Hippocampal formation (tissue), 2 donors: ENCODE data around the gene TMEM163.
A peak's percentile ranks its signal among the peaks of the same experiment; 100 is the strongest.

Experiments
- DNase-seq, 2 donors: peaks; one replicate each; lab custom pipeline; 2025; lab: John Stamatoyannopoulos, UW

The TMEM163 gene

DNA sequence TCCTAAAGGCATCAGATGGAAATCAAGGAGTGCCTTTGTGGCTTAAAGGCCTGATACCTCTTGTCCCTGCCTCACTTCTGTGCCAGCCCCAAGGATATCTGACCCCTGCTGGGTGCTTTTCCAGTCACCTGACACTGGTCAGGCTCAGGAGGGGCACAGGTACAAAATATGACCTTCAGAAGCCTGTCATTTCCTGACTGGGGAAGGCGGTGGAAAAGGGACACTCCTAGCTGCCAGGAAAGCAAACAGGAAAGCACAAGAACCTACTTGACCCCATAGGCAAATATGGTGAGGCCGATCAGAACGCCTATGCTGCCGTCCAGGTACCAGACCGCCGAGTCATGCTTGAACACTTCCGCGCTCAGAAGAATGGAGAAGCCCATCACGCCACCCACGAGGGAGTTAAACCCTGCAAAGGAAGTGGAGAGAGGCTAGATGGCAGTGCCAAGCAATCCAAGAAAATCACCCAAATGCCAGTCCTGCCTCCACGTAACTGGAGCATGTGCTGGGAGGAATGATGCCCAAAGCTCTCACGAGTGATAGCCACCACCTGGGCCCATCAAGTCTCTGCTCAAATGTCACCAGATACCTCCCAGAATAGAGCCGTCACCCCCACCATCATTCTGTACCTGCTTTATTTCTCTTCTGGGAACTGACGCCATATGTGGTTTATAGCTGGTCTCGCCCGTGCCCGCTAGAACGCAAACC, 260.9 kb downstream of the TMEM163 start:
- DNase-seq = no peak

DNA sequence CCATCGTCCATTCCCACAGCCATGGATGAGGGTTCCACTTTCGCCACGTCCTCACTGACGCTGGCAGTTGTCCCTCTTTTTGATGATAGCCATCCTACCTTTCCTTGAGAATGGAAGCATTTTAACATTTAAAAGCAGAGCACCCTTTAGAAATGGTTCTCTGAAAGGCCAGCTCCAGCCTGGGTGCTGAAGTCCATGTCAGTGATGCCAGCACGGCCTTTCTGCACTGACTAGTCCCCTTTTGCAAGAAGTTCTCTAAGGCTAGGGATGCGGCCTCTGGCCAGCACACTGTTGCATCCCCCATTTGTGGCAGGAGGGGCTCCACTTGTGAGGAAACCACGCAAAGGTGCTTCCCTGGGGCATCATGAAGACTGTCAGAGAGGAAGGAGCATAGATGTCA, 261.4 kb downstream of the TMEM163 start:
- DNase-seq = no peak

DNA sequence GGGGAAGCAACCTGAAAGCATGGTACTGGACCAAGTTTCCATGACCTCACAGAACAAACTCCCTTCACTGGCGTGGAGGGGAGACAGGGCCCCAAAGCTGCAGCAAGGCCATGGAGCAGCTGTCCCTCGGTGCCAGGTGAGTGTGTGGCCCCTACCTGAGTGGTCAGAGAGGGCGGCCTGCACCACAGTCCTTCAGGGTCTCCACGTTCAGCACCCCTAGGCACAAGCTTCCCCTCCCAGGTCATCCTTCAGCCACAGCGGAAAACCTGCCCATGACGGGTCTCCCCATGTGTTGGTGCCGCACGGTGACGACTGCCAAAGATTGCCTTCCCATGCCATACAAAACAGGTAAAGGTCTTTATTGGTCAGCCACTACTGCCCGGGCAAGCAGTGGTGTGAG, 263.4 kb downstream of the TMEM163 start:
- DNase-seq = no peak

DNA sequence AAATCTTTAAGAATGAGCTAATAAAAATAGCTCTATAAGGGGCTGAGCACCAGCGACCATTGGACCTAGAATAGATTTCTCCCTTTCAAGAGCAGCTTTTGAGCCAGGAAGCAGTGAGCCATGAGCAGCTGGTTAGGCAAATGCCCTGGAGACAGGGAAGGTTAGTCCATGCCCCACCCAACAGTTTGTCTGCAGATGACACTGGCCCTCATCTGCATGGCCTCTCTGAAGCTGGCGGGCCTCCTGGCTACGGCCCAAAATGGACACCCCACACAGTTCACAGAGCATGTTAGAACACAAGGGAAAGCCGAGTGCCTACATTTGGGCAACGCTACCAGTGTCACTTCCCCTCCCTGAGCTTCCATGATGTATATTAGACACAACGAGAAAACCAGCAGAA, 263.9 kb downstream of the TMEM163 start:
- DNase-seq = no peak

DNA sequence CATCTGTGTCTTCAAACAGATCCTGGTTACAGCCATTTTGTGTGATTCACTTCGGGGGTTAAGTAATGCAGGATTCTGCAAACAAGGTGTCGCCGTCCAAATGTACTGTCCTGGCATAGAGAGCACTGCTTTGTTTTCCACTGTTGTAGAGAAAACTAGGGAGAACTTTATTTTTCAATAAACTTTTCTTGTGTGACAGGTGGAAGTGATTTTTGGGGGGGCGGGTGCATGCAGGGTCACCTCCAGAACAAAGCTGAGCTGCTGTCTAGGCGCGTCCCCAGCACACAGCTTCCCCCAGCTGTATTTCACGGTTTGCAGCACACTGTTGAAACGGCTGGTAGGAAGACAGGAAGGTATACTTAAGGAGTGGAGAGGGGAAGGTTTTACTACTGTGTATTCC, 264.4 kb downstream of the TMEM163 start:
- DNase-seq = no peak

DNA sequence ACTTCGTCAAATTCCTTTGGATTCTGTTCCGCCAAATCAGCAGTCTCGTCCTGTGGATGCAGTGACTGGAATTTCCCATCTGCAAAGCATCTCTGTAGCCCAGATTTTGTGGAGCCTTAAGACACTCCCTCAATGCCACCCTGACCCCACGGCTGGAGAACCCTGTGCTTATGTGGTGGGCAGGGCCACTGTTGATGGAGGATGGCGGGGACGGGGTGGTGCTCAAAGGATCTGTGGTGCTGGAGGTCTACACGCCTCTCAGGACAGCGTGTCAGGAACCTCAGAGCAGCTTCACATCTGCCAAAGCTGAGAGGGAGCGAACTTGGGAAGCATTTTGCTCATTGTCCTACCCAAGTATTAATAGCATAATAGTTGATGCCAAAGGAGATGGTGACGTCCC, 264.8 kb downstream of the TMEM163 start:
- DNase-seq = no peak

DNA sequence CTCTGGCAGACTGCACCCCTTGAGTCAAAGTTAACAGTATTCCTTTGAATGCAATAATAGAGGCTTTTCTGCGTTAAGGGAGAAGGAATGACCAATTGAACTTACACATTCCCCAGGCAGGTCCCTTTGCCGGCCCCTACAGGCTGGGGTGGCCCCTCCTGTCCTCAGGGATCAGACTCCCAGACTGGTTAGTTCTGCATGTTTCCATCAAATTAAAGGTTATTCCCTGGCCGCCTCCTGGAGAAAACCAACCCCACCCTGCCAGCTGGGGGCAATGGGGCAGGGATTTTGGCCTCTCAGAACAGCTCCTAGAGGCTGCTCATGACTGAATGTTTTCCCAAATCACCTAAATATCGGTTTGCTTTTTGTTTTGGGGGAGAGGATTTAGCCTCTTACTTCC, 265.3 kb downstream of the TMEM163 start:
- no peak for DNase-seq

DNA sequence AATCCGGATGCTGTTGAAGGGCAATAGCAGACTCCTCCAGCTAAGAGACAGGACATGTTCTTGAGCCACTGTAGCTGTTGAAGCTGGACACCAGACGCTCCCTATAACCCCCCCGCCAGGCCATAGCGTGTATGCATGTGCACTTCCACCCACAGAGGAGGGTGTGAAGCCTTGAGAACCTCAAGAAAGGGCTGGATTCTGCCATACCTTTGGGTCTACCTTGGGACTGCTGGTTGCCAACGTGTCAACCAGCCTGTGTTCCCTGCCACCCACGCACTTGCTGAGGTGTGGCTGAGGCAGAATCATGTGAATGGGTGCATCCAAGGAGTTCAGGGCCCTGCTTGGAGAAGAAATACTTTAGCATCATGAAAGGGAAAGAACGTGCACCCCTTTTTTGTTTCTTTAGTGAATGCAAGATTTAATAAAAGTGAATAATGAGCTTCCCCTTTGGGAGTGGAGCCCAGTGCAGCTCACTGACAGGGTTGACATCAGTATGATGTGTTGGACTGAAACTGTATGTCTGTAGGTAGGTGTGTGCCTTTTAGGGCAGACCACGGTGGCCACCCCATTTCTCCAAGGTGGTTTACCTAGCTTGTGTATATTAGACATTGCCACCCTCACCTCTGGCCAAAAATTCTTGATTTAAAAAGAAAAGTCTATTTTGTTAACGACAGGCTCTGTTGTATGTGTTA, 266.6 kb downstream of the TMEM163 start:
- DNase-seq = no peak

DNA sequence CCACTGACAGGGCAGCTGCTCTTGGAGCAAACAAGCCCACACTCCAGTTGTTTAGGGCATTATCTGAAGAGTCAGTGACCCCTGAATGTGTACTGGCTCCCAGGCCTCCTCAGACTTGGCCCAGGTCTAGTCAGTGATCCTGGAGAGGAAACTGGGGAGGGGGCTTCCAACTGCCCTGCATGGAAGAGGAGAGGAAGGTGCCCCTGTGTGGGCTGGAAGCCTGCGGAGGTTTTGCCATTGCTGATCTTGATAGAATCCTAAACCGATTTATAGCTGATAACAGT, 267.5 kb downstream of the TMEM163 start:
- no peak for DNase-seq

DNA sequence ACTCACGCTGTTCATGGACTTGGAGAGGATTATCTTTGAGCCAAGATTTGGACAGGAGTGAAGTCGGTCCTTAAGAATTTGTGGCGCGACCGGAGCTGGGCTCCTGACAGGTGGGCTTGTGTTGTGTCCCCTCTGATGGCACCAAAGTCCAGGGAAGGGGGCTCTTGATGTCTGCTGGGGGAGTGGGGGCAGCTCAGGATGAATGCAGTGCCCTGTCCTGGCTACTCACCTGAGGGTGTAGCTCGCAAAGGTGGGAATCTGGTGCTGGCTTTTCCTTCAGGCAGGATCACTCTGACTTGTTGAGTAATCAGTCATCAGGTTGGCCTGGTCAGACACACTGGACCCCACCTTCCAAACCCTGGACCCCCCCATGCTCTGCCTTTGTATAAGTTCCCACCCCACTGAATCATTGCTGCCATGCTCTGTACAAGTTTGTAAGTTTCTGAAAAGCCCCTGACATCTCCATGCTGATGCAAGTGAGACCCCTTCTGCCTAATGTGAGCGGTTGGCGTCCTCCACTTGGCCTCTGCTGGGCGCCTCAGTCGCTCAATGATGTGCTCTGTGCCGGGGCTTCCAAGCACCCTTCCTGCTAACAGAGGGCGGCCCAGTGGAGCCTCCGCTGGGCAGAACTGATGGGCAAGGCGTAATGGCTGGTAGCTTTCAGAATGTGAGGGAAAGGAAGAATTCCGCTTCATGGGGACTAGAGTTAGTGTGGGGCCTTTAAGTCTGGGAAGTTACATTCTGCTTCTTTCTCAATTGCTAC, 268.9 kb downstream of the TMEM163 start:
- DNase-seq = no peak

DNA sequence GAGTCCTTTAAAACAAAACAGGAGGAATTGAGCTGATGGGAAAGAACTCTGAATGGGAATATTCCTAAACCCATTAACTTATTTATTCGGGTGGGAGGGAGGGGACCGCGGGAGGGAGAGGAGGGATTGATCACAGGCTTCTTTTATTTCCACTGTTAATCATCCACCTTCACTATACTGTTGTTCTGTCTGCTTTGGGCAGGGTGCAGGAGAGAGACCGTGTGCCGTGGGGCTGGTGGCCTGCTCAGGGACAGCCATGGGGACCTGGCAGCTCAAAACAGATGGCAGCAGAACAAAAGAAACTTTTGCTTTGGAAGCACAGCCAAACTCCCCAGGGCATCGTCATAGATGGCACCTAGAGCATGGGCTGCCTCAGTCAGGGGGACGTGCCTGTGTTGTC, 269.6 kb downstream of the TMEM163 start:
- DNase-seq = no peak

DNA sequence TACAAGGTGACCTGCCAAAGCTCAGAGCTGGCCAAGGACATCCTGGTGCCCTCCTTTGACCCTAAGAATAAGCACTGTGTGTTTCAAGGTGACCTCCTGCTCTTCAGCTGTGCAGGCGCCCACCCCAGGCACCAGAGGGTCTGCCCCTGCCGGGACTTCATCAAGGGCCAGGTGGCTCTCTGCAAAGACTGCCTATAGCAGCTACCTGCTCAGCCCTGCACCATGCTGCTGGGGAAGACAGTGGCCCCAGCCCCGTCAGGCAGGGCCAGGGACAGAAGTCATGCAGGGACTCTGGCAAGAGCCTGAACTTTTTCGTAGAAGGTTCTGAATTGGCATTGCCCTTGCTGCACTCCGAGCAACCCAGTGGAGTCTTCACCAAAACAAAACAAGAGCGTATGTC, 270.1 kb downstream of the TMEM163 start:
- no peak for DNase-seq

DNA sequence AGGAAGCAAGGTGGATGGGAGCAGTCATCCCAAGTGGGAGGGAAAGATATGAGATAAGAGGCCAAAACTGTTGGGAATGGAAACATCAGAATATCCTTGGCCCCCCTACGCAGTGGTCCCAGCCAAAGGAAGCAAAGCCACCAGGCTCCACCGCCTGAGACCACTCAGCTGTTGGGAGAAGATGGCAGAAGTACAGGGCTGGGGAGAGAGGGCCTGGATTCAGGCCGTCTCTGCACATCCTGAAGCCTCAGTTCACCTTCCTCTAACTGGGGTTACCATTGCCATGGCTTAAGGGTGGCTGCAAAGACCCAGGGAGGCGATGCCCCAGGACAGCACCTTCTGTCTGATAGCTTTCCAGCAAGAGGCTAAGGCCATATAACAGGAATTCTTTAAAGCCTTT, 271.1 kb downstream of the TMEM163 start:
- DNase-seq = no peak

DNA sequence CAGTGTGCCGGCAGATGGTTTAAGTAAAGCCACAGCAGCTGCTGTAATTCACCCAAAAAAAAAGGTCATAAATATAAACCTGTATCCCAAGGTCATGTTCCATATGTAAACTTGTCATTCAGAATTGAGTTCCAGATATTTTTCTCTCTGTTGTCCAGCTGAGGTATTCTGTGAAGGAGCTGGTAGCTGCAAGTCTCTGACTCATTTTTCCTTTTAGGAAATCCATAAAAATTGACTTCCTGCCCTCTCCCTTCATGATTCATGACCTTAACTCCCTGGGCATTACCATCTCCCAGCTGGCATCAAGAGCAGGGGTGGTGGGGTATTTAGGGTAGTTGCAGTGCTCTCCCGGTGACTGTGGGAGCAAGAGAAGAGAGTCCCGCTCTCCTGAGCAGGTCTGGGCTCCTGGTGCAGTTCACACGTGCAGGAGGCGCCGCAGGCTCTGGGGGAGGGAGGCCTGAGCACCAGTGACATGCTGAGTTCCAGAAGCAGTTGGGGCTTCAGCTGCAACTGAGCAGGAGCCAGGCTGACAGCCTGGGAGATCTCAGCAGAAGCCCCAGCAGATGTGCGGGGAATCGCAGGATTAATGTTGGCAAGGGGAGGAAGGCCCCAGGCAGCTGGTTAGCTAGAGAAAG, 272.3 kb downstream of the TMEM163 start:
- peak in 1 of 2 donors; percentile 11 for DNase-seq

DNA sequence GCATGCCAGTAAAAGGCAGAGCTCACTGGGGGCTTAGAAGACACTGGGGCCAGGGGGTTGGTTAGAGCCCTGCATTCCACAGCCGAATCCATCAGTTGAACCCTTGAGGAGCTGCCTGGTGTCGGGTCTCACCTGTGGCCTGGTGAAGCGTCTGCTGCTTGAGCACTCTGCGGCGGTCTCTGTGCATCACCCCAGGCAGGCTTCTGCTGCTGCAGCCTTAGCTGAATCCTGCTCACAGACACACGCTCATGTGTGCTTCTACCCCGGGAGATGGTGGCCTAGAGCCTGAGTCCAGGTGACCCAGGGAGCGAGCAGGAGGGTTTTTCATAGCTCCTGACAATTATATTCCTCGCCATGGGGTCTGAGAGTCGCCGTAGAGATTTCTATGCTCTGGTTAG, 272.8 kb downstream of the TMEM163 start:
- no peak for DNase-seq

DNA sequence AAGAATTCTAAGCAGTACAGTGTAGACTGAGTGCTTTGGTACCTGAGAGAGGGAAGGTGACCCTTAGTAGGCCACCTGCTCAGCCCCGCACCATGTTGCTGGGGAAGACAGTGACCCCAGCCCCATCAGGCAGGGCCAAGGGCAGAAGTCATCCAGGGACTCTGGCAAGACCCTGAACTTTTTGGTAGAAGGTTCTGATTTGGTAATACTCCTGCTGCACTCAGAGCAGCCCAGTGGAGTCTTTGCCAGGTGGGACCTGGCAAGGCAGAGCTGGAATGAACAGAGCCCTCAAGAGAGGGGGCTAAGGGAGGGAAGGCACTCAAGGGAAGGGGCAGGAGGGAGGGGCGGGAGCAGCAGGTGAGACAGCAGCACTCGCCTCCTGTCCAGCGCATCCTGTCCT, 273.7 kb downstream of the TMEM163 start:
- DNase-seq = no peak

DNA sequence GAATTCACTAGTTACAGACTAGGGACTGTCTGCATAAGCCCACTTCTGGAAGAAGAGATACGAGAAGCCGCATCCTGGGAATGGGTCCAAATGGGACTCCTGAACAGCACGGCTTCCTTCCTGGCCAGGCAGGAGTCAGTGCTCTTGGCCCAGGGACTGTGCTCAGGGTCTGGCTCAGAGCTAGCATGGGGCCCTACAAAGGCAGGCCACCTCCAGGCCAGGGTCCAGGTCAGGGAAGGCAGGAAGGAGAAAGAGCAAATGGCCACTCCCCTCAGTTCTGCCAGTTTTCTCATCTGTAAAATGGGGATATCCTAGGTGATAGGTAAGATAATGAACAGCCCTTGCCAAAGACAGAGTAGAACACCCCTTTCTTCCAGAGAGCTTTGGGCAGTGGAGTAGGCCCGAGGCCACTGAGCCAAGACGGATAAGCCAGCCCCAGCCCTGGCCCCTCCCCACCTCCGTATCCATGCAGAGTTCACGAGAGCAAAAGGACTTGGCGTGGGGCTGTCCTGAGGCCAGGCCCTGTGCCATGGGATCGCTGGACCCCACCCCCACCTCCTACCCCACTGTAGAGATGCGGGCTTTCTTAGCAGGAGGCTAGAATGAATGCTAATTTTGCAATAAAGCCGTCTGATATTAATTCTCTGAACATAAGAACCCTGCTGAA, 274.9 kb downstream of the TMEM163 start:
- no peak for DNase-seq

DNA sequence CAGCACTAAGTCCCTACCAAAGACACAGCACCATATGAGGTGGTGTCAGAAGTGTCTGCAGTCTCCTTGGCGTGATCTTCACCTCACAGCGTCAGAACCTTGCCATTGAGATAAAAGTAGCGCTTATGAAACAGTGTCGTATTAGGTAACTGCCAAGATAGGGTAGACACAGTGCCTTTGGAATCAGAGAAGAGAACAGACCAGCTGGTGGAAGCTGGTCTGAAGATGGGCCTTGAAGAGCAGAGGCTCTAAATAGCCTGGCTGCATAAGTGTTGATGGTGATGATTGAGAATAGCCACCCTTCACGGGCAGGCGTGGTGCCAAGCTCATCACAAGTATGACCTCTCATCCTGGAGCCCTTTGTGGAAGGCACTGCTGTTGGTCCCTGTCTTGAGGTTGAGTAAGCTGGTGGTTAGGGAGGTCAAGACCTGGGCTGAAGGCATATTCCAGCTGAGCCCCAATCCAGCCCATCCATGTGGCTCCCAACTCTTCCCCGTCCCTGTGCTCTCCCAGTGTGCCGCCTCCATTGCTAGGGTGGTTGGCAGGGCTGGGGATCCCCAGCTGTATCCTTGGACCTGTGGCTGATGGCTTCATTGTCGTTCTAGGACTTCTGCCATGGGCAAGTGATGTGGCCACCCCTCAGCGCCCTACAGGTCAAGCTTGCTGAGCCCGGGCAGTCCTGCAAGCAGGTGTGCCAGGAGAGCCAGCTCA, 277.5 kb downstream of the TMEM163 start:
- DNase-seq = no peak

DNA sequence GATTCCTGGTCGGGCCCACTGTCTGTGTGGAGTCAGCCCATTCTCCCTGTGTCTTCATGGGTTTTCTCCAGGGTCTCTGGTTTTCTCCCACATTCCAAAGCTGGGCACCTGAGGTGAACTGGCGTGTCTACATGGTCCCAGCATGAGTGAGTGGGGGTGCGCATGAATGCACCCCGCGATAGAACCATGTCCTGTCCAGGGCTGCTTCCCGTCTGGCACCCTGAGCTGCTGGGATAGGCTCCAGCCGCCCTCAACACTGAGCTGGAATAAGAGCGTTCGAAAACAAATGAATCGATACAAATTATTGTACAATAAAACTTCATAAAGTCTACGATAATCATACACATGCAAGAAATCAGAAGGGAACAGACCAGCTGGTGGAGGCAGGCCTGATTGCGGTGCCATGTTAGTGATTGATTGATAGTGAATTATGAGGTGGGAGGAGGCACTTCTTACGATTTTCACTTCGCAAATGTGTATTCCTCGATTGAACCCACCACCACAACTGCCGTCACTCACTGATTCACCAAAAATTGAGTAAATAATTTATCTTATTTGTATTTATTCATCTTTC, 278.4 kb downstream of the TMEM163 start:
- no peak for DNase-seq

DNA sequence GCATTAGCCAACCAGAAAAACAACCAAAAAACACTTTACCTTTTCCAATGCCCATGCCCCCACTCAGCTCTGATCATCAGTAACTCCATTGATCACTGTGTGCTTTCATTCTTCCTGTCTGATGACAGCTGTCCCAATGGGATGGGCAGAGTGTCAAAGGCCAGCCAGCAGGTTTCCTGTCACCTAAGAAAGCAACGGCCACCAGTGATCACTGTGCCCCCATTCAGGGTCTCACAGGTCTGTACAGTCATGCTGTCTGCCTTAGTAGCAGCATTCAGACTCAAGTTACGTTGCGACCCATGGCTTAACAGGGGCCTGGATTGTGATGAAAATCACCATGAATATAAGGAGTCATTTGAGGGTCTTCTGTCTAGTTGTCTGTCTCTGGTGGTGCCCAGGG, 280.4 kb downstream of the TMEM163 start:
- DNase-seq = no peak

DNA sequence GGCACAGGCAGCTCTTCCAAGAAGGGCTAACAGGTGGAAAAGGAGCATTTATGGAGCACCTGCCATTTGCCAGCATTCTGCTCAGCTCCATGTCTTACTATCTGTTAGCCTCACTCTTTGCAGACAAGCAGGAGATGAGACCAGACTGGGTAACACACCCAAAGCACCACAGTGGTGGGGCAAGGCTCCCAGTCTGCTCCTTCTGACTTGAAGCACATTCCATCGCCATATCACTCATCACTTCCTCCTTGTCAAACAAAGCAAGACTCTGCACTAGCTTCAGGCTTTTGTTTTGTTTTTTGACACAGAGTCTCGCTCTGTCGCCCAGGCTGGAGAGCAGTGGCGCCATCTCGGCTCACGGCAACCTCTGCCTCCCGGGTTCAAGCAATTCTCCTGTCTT, 282.1 kb downstream of the TMEM163 start:
- no peak for DNase-seq
